Fibroblast of mammary gland (primary cell): ENCODE measurements around the gene SIGLEC14.
A peak's percentile ranks its signal among the peaks of the same experiment; 100 is the strongest.

Source experiments
- DNase-seq: peaks from one replicate; pipeline ENCODE4 v3.0.0-alpha.2; 2010; ENCODE audit warnings: low read depth
- H3K4me3 ChIP-seq: 2 replicates; pipeline ENCODE4 v1.5.1; 2011; ENCODE audit warnings: low read depth, mild to moderate bottlenecking, low read length, moderate library complexity; ENCODE audit not compliant: control insufficient read depth
- TF ChIP-seq, protein P1 (sequence below): conservative IDR thresholded peaks from 2 replicates; pipeline ENCODE4 v1.5.1; 2011; ENCODE audit warnings: low read depth, low read length, inconsistent platforms; ENCODE audit not compliant: control insufficient read depth, insufficient read depth

SIGLEC14 gene

DNA sequence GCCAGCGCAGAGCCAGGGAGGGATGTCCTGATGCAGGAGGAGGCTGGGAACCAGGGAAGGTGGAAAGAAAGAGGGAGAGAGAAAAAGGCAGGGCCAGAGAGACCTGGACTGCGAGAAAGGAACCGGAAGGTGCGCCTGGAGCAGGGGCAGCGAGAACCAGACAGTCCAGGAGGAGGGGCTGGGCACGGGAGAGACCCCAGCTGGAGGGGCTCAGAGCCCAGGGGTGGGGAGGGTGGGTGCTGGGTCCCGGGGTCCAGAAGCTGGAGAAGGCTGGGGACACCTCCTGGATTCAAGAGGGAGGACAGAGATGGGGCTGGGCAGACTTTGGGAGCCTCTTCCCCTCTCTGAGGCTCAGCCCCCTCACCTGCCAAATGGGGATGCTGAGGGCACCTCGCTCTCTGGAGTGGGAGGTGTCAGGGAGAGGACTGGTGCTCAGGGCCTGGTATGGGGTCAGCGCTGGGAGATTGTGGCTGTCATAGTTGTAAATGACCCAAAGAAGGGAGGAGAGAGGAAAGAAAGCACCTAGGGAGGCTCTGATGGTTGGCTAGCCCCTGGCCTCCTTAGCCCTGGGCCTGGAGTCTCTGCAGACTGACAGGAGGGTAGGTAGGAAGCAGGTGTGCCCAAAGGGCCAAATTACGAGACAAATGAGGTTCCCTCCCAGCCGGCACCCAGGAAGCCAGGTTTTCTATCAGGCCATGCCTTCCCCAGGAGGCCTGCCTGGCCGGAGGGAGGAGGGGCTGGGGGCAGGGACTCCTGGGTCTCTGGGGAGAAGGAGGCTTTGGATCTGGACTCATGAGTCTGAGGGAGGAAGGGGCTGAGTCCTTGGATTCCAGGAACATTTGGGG, 45.2 kb upstream of the SIGLEC14 start:
- TF ChIP-seq, protein P1, sequence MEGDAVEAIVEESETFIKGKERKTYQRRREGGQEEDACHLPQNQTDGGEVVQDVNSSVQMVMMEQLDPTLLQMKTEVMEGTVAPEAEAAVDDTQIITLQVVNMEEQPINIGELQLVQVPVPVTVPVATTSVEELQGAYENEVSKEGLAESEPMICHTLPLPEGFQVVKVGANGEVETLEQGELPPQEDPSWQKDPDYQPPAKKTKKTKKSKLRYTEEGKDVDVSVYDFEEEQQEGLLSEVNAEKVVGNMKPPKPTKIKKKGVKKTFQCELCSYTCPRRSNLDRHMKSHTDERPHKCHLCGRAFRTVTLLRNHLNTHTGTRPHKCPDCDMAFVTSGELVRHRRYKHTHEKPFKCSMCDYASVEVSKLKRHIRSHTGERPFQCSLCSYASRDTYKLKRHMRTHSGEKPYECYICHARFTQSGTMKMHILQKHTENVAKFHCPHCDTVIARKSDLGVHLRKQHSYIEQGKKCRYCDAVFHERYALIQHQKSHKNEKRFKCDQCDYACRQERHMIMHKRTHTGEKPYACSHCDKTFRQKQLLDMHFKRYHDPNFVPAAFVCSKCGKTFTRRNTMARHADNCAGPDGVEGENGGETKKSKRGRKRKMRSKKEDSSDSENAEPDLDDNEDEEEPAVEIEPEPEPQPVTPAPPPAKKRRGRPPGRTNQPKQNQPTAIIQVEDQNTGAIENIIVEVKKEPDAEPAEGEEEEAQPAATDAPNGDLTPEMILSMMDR = no peak
- peak overlapping the region; percentile 86 for H3K4me3 ChIP-seq
- no peak for DNase-seq

DNA sequence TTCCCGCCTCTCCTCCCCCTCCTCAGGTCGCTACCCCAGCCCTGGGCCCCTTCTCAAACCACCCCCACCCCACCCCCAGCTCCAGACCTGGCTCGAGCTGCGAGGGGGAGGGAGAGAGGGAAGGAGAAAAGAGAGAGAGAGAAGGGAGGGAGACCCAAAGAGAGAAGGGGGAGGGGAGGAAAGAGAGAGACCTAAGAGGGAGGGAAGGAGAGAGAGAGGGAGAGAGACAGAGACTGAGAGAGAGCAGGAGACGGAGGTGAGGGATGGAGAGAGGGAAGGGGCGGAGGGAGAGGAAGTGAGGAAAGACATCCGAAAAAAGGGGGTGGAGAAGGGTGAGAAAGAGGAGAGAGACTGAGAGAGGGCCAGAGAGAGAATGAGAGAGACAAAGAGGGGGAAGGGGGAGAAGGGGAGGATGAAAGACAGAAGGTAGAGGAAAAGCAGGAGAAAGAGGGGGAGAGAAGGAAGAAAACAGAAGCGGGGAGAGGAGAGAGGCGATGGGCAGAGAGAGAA, 44.5 kb upstream of the SIGLEC14 start:
- DNase-seq = peak; percentile 52
- TF ChIP-seq, protein P1 = no peak
- peak overlapping the region; percentile 86 for H3K4me3 ChIP-seq

DNA sequence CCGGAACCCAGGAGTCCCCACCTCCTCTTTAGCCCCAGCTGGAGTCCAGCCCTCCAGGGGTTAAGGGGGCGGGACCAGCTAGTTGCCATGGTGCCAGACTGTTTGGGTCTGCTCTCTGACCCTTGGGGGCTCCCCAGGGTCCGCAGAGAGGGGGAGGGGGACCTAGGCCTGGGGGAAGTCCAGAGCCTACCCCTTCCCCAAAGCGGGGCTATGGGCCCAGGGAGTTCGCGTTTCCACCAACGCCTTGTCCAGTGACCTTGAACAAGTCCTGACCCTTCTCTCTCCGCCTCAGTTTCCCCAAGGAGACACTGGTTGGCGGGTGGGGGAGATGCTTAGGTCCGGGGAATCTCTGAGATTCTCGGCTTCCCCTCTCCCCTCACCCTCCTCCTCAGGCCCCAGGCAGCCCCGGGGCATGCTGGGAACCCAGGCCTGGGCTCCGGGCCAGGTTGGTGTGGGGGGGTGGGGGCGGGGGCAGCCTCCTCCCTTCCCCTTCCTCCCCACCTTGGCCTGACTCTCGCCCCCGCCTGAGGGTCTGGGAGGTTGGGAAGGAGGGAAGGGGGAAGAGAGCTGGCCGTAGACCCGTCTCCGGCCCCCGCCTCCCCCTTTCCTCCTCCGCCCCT, 43.9 kb upstream of the SIGLEC14 start:
- TF ChIP-seq, protein P1 = no peak
- DNase-seq = peak; percentile 60
- peak overlapping the region; percentile 86 for H3K4me3 ChIP-seq

DNA sequence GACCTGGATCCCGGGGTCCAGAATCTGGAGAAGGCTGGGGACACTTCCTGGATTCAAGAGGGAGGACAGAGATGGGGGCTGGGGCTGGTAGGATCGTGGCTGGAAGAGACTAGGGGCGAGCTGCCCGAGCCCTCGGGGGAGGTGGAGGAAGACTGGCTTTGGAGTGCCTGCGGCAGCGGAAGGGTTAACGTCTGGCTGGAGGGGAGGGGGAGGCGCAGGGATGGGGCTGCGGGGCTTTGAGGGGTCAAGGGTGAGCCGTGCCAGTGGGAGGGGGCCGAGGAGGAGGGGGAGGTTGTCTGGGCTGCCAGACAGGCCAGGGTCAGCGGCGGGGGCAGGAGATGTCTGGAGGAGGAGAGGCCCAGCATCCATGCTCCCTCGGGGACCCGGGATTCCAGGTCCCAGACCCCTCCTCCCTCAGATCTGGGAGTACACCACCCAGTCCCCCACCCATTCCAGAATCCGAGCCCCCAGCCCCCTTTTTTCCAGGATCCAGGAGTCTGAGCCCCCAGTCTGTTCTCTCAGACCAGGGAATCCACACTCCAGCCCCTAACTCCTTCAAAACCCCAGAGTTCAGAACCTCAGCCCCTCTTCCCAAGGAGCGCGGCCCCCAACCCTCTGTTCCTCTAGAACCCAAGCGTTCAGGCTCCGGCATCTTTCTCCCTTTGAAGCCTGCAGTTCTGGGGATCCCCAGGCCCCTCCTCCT, 43.3 kb upstream of the SIGLEC14 start:
- DNase-seq = no peak
- peak overlapping the region; percentile 86 for H3K4me3 ChIP-seq
- TF ChIP-seq, protein P1 = no peak

DNA sequence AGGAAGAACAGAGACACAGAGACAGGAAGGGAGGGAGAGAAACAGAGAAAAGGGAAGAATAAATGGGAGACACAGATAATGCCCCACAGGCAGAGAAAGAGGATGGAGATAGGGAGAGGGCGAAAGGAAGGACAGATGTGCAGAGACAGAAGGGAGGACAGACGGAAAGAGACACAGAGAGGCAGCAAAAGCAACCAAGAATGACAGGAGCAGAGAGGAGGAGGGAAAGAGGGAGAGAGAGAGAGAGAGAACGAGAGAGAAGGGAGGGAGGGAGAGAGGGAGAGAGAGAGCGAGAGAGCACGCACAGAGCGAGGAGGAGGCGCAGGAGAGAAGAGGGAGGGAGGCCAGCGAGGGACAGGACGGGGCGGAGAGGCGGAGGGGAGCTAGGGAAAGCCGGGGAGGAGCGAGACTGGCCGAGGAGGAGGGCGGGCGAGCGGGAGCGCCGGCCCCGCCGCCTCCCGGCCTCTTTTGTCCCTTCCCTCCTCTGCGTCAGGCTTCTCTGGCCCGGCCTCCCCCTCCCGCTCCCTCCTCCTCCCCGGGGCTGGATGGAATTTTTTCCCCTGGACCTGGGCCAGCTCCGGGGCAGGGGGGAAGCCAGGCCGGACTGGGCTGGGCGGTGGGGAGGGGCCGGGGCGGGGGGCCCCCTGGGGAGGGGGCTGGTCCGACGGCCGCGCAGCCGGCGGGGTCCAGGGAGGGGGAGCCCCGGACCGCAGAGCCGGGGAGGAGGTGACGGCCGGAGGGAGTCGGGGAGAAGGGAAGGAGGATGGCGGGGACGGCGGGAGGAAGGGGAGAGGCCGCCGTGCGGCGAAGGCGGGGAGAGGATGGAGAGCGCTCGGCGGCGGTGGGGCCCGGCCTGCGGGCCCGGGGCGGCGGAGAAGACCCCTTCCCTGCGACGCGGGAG, 42.3 kb upstream of the SIGLEC14 start:
- DNase-seq = peak; percentile 92
- TF ChIP-seq, protein P1 = no peak
- peak overlapping the region; percentile 86 for H3K4me3 ChIP-seq
